Stomach (tissue), 4 donors: ENCODE results near the gene SUCLG2.

Experiments
- EP300 ChIP-seq: sonication (generic); formaldehyde crosslinking; IDR thresholded peaks from one replicate; pipeline ENCODE4 v1.6.1; 2017; ENCODE audit warnings: antibody characterized with exemption
- POLR2A ChIP-seq, 4 donors: fragments of 450-650 bp; IDR thresholded peaks; one replicate each; pipeline ENCODE4 v1.6.1; 2016; ENCODE audit warnings: antibody characterized with exemption in 4 of 4, control low read depth in 2 of 4, mild to moderate bottlenecking in 1 of 4, moderate library complexity in 1 of 4

DNA sequence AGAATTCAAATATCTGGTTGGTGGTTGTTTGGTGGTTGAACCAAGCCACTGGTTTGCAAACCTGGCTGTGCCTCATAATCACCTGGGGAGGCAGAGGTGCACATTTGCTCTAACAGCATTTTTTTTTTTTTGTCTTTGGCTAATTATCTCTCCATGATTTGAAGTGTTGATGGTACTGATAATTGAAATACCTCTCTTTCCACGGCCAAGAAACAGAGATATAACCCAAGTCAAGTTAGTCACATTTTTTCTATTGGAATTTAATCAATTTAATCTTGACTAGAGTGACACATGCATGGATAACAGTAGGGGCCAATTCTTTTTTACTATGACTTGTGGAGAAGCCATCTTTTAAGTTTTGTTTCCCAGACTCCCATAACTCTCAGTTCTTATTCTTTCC is 37.5 kb upstream of the SUCLG2 start:
- TF ChIP-seq POLR2A (IDR thresholded peaks at IDR 0.05) (no peak), EP300 (no peak)
